GM12878 (cell line): ENCODE data around the gene SPATA9. TPM values are rescaled to one million over a fixed set of nuclear protein-coding genes. Genes with fewer than 3 reads are reported as not detected.

Source experiments
- BCL11A ChIP-seq: IDR thresholded peaks from 2 replicates; pipeline ENCODE4 v1.6.1; 2011; ENCODE audit warnings: low read depth, low read length
- BHLHE40 ChIP-seq, 2 experiments: fragments of 450-650 bp in 1 of 2; IDR thresholded peaks; 2 replicates each; pipeline ENCODE4 v1.6.1; 2011 to 2017; ENCODE audit warnings: low read depth in 2 of 2, borderline replicate concordance in 1 of 2, improper control_type of control experiment in 1 of 2, low read length in 1 of 2, mild to moderate bottlenecking in 1 of 2
- CBX5 ChIP-seq: sonication (generic); IDR thresholded peaks from 2 replicates; pipeline ENCODE4 v1.6.1; 2016; ENCODE audit warnings: low read depth, moderate library complexity, mild to moderate bottlenecking, inconsistent platforms
- CHD1 ChIP-seq: IDR thresholded peaks from 2 replicates; pipeline ENCODE4 v1.6.1; 2012; ENCODE audit warnings: low read depth, low read length, improper control_type of control experiment
- CREB1 ChIP-seq: IDR thresholded peaks from 2 replicates; pipeline ENCODE4 v1.6.1; 2012; ENCODE audit warnings: low read depth, mild to moderate bottlenecking, inconsistent platforms
- EED ChIP-seq: sonication (generic); IDR thresholded peaks from 2 replicates; pipeline ENCODE4 v1.6.1; 2016; ENCODE audit warnings: antibody characterized with exemption, low read depth
- EP300 ChIP-seq, 2 experiments: fragments of 150-350 bp in 1 of 2; IDR thresholded peaks; 2 replicates each; pipeline ENCODE4 v1.6.1; 2011 to 2012; ENCODE audit warnings: low read depth in 2 of 2, low read length in 2 of 2, borderline replicate concordance in 1 of 2, improper control_type of control experiment in 1 of 2, inconsistent platforms in 1 of 2; ENCODE audit not compliant: control insufficient read depth in 1 of 2
- ESRRA ChIP-seq: IDR thresholded peaks from 2 replicates; pipeline ENCODE4 v1.6.1; 2012; ENCODE audit warnings: mild to moderate bottlenecking, low read length, improper control_type of control experiment
- ETV6 ChIP-seq, 2 experiments: fragments of 450-650 bp in 1 of 2; IDR thresholded peaks in 1 of 2; conservative IDR thresholded peaks in 1 of 2; 2 replicates each; pipeline ENCODE4 v1.6.1; 2014; ENCODE audit warnings: antibody characterized with exemption in 1 of 2, borderline replicate concordance in 1 of 2, low read depth in 1 of 2, mild to moderate bottlenecking in 1 of 2, moderate library complexity in 1 of 2
- HCFC1 ChIP-seq: fragments of 150-350 bp; IDR thresholded peaks from 2 replicates; pipeline ENCODE4 v1.6.1; 2014; ENCODE audit warnings: low read length
- IKZF1 ChIP-seq: fragments of 450-650 bp; conservative IDR thresholded peaks from 2 replicates; pipeline ENCODE4 v1.6.1; 2017; ENCODE audit warnings: antibody characterized with exemption, mild to moderate bottlenecking
- MTA2 ChIP-seq: fragments of 450-650 bp; IDR thresholded peaks from 2 replicates; pipeline ENCODE4 v1.6.1; 2016; ENCODE audit warnings: low read depth, mild to moderate bottlenecking, moderate library complexity
- NFIC ChIP-seq: IDR thresholded peaks from 2 replicates; pipeline ENCODE4 v1.6.1; 2012; ENCODE audit warnings: low read depth, mild to moderate bottlenecking, inconsistent platforms, low read length, moderate library complexity
- NFYB ChIP-seq: IDR thresholded peaks from 2 replicates; pipeline ENCODE4 v1.6.1; 2011; ENCODE audit warnings: low read depth, mild to moderate bottlenecking, low read length, improper control_type of control experiment, moderate library complexity; ENCODE audit not compliant: insufficient read depth
- NR2C1 ChIP-seq: fragments of 450-650 bp; IDR thresholded peaks from 2 replicates; pipeline ENCODE4 v1.6.1; 2017; ENCODE audit warnings: antibody characterized with exemption, mild to moderate bottlenecking, moderate library complexity
- POLR2A ChIP-seq: IDR thresholded peaks from 2 replicates; pipeline ENCODE4 v1.6.1; 2011; ENCODE audit warnings: low read depth, mild to moderate bottlenecking, low read length
- POLR2AphosphoS5 ChIP-seq: IDR thresholded peaks from 2 replicates; pipeline ENCODE4 v1.6.1; 2011; ENCODE audit warnings: mild to moderate bottlenecking, low read length, inconsistent platforms
- POU2F2 ChIP-seq: IDR thresholded peaks from 3 replicates; pipeline ENCODE4 v1.6.1; 2011; ENCODE audit warnings: low read depth, mild to moderate bottlenecking, low read length, borderline replicate concordance
- RAD51 ChIP-seq: fragments of 450-650 bp; IDR thresholded peaks from 2 replicates; pipeline ENCODE4 v1.6.1; 2016; ENCODE audit warnings: moderate library complexity, mild to moderate bottlenecking, inconsistent platforms
- RBBP5 ChIP-seq: fragments of 200-600 bp; sonication (generic); conservative IDR thresholded peaks from 2 replicates; pipeline ENCODE4 v1.6.1; 2016
- RELA ChIP-seq: fragments of 450-650 bp; IDR thresholded peaks from 2 replicates; pipeline ENCODE4 v1.8.0; 2014; ENCODE audit warnings: borderline replicate concordance; ENCODE audit not compliant: partially characterized antibody
- SIN3A ChIP-seq: IDR thresholded peaks from 2 replicates; pipeline ENCODE4 v1.6.1; 2012; ENCODE audit warnings: low read depth, low read length, improper control_type of control experiment
- SPI1 ChIP-seq: IDR thresholded peaks from 2 replicates; pipeline ENCODE4 v1.6.1; 2011; ENCODE audit warnings: low read depth, mild to moderate bottlenecking, low read length, moderate library complexity, borderline replicate concordance; ENCODE audit not compliant: insufficient read depth
- SRF ChIP-seq, 2 experiments: IDR thresholded peaks; 2 replicates each; pipeline ENCODE4 v1.6.1; 2011; ENCODE audit warnings: low read depth in 2 of 2, low read length in 2 of 2, mild to moderate bottlenecking in 1 of 2, moderate library complexity in 1 of 2
- STAT3 ChIP-seq: IDR thresholded peaks from 2 replicates; pipeline ENCODE4 v1.6.1; 2011; ENCODE audit warnings: low read depth, low read length, improper control_type of control experiment
- TBL1XR1 ChIP-seq: IDR thresholded peaks from 2 replicates; pipeline ENCODE4 v1.6.1; 2012; ENCODE audit warnings: low read depth, low read length, improper control_type of control experiment
- YBX1 ChIP-seq: fragments of 450-650 bp; IDR thresholded peaks from 2 replicates; pipeline ENCODE4 v1.6.1; 2016; ENCODE audit warnings: antibody characterized with exemption
- YY1 ChIP-seq: IDR thresholded peaks from 2 replicates; pipeline ENCODE4 v1.6.1; 2011; ENCODE audit warnings: low read depth, mild to moderate bottlenecking, low read length
- polyA plus RNA-seq, 11 experiments: library from polyadenylated mRNA; depleted of rRNA in 4 of 11; unstranded in 6 of 11; stranded (reverse) in 5 of 11; fragments of >200 nt; fragmentation: Nextera tagmentation in 4 of 11; fragmentation: Illumina TruSeq in 1 of 11; extraction: Ambion mirVana in 4 of 11; extraction: Trizol in 1 of 11; gene quantifications; 1 replicate in 1 of 11; 2 replicates in 10 of 11; pipeline versions ENCODE4 v1.2.1 to v1.2.3, GENCODE V29; 2011 to 2016; ENCODE audit warnings: inconsistent platforms in 2 of 11, missing spikeins in 2 of 11, low read depth in 1 of 11
- total RNA-seq, 4 experiments: library from RNA; depleted of rRNA in 3 of 4; stranded (reverse); fragments of >200 nt in 3 of 4; fragmentation: Illumina TruSeq in 1 of 4; extraction: Trizol in 1 of 4; gene quantifications; 2 replicates each; pipeline versions ENCODE4 v1.2.1 to v1.2.3, GENCODE V29; 2013 to 2021
- TF ChIP-seq, protein P1 (sequence below): IDR thresholded peaks from 2 replicates; pipeline ENCODE4 v1.6.1; 2011; ENCODE audit warnings: mild to moderate bottlenecking, low read depth, low read length, moderate library complexity; ENCODE audit not compliant: insufficient replicate concordance
- TF ChIP-seq, protein P2 (sequence below): fragments of 450-650 bp; IDR thresholded peaks from 2 replicates; pipeline ENCODE4 v1.6.1; 2018; ENCODE audit warnings: borderline replicate concordance, mild to moderate bottlenecking; ENCODE audit not compliant: partially characterized antibody

Gene SPATA9
- total and polyA plus RNA-seq, 10 of the 15 experiments (the other 5 are each of a cell fraction or from before 2014, with no cell fraction given) = 0.11 to 0.49 (median 0.16) TPM; not detected in 1

DNA sequence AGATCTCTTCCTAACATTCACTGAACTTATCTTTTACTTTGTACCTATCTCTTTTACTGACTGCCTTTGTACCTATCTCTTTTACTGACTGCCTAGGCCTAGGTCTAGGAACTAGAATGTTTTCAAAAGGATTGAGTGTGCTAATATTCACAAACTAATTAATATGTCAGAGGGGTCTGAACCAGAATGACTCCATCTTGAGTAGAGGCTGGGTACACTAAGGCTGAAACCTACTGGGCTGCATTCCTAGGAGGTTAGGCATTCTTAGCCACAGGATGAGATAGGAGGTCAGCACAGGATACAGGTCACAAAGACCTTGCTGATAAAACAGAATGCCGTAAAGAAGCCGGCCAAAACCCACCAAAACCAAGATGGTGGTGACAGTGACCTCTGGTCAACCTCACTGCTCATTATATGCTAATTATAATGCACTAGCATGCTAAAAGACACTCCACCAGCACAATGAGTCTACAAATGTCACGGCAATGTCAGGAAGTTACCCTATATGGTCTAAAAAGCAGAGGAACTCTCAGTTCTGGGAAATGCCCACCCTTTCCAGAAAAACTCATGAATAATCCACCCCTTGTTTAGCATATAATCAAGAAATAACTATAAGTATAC is 45.8 kb upstream of the SPATA9 start (continued):
- TF ChIP-seq NR2C1 (0 out of 2 replicates have a peak, but pooled peaks have one; percentile 33), CREB1 (0 out of 2 replicates have a peak, but pooled peaks have one; percentile 9), MTA2 (peak; percentile 86), CBX5 (no peak), STAT3 (peak; percentile 98; the same call in 1 of the 2 replicates), SIN3A (no peak), EP300 (IDR thresholded peaks at IDR 0.05; ENCODE audit: borderline replicate concordance in 1 of 2, control insufficient read depth in 1 of 2, low read depth in 2 of 2, low read length in 2 of 2) (peak; percentile 37 to 44; a peak in 1 of 4 replicates), CHD1 (no peak), TBL1XR1 (no peak), POLR2AphosphoS5 (no peak), YBX1 (no peak), RELA (no peak), POU2F2 (peak; percentile 86; the same call in 1 of the 3 replicates), EED (no peak), YY1 (peak; percentile 85), NFIC (no peak), ESRRA (no peak), ETV6 (conservative IDR thresholded peaks at IDR 0.05 in 1 of 2, IDR thresholded peaks at IDR 0.05 in 1 of 2; ENCODE audit: borderline replicate concordance in 1 of 2, low read depth in 1 of 2) (no peak), RAD51 (no peak), POLR2A (no peak), NFYB (no peak), HCFC1 (no peak), RBBP5 (no peak), SPI1 (no peak), BHLHE40 (IDR thresholded peaks at IDR 0.05; ENCODE audit: borderline replicate concordance in 1 of 2, low read depth in 2 of 2, low read length in 1 of 2) (no peak), BCL11A (peak; percentile 89), IKZF1 (peak; percentile 16; the same call in 1 of the 2 replicates), SRF (IDR thresholded peaks at IDR 0.05; ENCODE audit: low read depth in 2 of 2, low read length in 2 of 2) (peak; percentile 33 to 88; a peak in 3 of 4 replicates)
- TF ChIP-seq, protein P1, sequence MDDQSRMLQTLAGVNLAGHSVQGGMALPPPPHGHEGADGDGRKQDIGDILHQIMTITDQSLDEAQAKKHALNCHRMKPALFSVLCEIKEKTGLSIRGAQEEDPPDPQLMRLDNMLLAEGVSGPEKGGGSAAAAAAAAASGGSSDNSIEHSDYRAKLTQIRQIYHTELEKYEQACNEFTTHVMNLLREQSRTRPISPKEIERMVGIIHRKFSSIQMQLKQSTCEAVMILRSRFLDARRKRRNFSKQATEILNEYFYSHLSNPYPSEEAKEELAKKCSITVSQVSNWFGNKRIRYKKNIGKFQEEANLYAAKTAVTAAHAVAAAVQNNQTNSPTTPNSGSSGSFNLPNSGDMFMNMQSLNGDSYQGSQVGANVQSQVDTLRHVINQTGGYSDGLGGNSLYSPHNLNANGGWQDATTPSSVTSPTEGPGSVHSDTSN = no peak
- TF ChIP-seq, protein P2, sequence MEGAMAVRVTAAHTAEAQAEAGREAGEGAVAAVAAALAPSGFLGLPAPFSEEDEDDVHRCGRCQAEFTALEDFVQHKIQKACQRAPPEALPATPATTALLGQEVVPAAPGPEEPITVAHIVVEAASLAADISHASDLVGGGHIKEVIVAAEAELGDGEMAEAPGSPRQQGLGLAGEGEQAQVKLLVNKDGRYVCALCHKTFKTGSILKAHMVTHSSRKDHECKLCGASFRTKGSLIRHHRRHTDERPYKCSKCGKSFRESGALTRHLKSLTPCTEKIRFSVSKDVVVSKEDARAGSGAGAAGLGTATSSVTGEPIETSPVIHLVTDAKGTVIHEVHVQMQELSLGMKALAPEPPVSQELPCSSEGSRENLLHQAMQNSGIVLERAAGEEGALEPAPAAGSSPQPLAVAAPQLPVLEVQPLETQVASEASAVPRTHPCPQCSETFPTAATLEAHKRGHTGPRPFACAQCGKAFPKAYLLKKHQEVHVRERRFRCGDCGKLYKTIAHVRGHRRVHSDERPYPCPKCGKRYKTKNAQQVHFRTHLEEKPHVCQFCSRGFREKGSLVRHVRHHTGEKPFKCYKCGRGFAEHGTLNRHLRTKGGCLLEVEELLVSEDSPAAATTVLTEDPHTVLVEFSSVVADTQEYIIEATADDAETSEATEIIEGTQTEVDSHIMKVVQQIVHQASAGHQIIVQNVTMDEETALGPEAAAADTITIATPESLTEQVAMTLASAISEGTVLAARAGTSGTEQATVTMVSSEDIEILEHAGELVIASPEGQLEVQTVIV = no peak
